HG03135 (cell line): ENCODE results near the gene RCCD1.

Source experiments
- ATAC-seq: cut with Tn5 transposase; IDR thresholded peaks from one replicate; pipeline ENCODE4 v1.9.1; 2021; ENCODE audit warnings: mild to moderate bottlenecking, moderate library complexity; ENCODE audit not compliant: unreplicated experiment

The RCCD1 gene

DNA sequence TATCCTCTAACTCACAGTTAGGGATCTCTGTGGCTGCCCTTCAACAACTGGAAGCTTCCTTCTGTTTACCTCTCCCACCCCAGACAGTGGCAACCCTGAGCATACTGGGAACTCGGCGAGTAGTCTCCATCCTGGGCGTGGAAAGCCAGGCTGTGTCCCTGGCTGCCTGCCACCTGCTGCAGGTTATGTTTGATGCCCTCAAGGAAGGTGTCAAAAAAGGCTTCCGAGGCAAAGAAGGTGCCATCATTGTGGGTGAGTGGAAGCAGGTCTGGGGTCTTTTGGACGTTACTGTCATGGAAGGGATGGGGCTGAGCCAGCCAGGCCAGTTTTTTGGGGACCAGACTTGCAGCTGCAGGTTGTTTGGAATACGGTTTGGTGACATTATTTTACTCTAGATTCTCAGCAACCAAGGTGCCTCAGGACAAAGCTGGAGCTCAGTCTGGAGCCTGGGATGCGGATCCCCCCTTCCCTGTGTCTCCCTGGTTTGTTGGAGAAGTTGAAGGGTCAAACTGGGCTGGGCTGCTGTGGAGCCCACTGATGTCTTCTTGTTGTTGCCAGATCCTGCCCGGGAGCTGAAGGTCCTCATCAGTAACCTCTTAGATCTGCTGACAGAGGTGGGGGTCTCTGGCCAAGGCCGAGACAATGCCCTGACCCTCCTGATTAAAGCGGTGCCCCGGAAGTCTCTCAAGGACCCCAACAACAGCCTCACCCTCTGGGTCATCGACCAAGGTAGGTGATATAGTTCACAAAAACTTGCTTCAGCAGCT, 12.1 kb upstream of the RCCD1 start:
- no peak for ATAC-seq

DNA sequence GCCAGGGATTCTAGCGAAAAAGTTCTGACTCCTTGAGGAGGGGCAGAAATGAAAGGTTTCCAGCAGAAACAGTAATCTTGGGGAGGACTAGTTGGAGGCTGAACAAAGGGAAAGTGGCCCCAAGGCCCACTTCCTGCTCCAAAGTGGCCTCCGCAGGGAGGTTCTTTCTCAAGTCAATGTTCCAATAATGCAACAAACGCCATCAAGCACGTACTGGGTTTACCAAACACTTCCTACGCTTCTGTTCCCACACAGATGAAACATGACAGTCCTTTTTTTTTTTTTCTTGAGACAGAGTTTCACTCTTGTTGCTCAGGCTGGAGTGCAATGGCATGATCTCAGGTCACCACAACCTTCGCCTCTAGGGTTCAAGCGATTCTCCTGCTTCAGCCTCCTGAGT, 9.6 kb upstream of the RCCD1 start:
- no peak for ATAC-seq

DNA sequence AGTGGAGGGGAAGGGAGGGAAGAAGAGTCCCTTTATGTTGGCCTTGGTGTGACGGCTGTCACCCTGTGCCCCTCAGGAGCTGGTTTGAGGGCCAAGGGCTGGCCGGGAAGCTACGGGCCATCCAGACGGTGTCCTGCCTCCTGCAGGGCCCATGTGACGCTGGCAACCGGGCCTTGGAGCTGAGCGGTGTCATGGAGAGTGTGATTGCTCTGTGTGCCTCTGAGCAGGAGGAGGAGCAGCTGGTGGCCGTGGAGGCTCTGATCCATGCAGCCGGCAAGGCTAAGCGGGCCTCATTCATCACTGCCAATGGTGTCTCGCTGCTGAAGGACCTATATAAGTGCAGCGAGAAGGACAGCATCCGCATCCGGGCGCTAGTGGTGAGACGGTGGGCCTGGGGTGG, 8.1 kb upstream of the RCCD1 start:
- ATAC-seq: no peak

DNA sequence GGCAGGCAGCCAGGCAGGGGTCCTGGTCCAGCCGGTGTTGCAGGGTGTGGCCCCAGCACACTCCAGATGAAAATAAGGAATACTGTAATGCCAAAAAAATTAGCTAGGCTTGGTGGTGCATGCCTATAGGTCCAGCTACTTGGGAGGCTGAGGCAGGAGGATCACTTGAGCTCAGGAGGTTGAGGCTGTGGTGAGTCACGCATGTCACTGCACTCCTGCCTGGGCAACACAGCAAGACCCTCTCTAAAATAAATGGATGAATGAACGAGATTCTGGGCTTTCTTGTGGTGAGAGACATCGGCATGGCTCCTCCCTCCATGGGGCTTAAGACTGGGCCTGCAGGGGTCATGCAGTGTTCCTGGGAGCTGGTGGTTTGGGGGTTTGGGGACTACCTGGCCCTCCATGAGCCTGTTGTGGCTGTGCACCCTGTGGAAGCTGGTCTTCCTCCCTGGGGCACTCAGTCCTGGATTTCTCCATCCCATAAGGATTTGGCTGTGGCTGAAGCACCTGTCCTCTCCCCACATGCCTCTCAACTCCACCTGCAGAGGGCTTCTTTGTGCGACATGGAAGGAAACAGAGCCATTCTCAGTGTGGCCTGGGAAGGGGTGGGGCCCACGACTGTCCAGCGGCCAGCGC, 7.6 kb upstream of the RCCD1 start:
- no peak for ATAC-seq

DNA sequence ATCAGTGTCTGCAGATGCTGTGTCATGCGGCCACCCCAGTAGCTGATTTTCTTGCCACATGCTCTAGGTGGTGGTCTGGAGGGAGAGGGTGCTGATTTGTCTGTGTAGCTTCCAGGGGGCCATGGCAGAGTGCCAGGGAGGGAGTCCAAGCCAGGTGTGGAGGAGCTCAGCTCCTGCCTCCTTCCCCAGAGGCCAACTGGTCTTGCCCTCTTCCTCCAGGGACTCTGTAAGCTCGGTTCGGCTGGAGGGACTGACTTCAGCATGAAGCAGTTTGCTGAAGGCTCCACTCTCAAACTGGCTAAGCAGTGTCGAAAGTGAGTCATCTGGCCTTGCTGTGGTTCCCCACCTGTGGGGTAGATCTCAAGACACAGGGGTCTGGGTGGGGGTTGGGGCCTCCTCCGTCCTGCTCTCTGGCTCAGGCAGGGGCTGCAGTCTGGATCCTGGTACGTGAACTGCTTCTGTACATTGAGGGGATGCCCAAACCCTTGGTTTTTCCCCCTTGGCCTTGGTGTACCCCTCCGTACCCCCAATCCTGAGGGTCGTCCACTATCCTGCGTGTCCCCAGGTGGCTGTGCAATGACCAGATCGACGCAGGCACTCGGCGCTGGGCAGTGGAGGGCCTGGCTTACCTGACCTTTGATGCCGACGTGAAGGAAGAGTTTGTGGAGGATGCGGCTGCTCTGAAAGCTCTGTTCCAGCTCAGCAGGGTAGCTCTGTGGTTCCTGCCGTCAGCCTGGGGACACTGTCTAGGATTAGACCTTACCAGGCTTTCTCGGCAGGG, 6.9 kb upstream of the RCCD1 start:
- ATAC-seq: no peak

DNA sequence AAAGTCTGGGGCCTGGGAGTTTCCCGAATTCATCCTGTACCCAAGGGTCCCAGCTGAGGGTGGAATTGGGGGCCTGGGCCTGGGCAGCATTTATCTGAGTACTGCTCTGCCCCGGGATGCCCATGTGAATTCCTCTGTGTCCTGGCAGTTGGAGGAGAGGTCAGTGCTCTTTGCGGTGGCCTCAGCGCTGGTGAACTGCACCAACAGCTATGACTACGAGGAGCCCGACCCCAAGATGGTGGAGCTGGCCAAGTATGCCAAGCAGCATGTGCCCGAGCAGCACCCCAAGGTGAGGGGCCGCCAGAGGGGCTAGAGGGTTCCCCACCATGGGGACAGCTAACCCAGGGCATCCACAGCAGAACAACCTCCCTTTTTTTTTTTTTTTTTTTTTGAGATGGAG, 6.2 kb upstream of the RCCD1 start:
- ATAC-seq: no peak

DNA sequence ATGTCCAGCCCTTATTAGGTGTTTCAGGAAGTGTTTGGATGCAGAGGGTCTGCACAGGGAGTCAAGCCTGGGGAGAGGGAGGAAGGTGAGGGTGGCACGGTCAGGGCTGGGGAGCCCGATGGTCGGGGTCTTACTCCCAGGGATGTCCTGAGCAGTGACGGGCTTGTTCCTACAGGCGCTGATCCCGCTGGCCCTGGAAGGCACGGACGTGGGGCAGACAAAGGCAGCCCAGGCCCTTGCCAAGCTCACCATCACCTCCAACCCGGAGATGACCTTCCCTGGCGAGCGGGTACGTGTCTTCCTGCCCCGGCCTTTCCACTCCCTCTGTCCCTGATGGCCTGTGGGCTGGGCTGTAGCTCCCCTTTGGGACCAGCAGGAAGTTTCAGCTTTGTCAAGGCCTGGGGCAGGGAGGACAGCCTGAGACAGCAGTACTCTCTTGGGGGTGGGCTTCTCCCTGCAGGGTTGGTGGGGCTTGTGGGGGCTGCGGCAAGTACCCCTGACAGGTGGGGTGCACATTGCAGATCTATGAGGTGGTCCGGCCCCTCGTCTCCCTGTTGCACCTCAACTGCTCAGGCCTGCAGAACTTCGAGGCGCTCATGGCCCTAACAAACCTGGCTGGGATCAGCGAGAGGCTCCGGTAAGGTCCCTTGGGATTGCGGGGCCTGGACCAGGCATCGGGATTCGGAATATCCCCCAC, 4.6 kb upstream of the RCCD1 start:
- ATAC-seq: no peak

DNA sequence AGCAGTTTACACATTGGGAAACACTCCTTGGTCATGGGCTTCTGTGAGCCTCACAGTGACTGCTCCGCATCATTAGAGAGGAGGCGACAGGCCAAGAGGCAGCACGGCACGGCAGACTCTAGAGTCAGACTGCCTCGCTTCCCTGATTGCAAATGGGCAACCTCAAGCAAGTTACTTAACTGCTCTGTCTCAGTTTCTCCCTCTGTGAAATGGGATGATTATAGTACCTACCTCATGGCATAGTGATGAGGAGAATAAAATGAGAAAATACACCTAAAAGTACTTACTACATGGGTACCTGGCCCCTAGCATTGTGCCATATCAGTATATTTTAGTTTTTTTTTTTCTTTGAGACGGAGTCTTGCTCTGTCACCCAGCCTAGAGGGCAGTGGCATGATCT, 4.0 kb upstream of the RCCD1 start:
- ATAC-seq: no peak

DNA sequence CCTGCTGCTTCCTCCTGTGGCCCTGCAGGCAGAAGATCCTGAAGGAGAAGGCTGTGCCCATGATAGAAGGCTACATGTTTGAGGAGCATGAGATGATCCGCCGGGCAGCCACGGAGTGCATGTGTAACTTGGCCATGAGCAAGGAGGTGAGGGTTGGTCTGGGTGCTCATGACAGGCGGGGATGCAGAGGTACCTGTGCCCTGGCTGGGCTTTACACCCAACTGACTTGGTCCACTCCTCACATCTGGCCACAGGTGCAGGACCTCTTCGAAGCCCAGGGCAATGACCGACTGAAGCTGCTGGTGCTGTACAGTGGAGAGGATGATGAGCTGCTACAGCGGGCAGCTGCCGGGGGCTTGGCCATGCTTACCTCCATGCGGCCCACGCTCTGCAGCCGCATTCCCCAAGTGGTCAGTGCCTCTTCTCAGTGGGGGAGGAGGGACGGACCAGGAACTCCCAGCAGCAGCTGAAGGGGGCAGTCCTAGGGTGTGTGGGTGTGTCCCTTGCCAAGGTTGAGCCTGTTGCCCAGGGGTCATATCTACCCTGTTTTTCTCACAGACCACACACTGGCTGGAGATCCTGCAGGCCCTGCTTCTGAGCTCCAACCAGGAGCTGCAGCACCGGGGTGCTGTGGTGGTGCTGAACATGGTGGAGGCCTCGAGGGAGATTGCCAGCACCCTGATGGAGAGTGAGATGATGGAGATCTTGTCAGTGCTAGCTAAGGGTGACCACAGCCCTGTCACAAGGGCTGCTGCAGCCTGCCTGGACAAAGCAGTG, 1.6 kb upstream of the RCCD1 start:
- no peak for ATAC-seq

DNA sequence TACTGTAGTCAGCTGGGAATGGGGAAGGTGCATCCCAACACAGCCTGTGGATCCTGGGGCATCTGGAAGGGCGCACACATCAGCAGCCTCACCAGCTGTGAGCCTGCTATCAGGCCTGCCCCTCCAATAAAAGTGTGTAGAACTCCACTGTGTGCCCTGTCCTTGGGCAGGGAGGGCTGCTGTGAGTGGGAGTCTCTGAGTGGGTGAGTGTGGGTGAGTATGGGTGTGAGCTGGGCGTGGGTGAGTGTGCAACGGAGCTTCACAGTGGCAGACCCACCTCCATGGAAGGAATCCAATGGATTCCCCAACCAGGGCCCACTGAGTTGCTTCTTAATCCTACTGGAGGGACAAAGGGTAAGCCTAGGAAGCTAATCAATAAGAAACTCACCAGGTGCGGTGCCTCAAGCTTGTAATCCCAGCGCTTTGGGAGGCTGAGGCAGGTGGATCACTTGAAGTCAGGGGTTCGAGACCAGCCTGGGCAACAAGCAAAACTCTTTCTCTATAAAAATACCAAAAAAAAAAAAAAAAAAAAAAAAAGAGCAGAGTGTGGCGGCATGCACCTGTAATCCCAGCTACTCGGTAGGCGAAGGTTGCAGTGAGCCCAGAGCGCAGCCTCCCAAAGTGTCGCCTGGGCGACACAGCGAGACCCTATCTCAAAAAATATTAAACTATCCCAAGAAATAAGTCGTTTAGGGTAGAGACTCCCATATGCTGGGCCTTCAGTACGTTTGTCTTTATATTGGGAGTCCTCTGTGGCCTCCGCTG, 555 bp upstream of the RCCD1 start:
- ATAC-seq: no peak

DNA sequence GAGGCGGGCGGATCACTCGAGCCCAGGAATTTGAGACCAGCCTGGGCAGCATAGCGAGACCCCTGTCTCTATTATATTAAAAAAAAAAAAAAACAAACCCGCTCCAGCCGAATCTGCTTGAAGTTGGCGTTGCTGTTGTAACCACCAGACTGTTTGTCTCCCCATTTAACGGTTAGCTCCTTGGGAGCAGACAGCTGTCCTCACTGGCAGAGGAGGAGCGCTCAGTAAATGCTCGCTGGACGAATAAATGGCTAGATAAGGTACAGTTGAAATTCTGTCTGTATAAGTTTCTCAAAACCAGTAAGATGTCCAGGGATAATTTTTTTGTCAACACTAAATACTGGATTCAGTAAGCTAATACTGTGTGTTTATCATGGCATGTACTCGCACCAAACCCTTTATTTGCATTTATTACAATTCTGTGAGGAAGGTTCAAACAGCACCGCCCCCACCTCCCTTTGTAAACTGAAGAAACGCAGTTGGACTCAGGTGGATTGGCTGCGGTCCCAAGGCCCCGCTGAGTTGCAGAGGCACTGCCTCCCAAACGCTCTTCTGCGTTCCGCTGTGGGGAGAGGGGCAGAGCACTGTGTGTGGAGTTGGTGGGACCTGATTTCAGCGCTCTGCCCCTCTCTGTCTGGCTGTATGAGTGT, 1.1 kb downstream of the RCCD1 start:
- no peak for ATAC-seq

DNA sequence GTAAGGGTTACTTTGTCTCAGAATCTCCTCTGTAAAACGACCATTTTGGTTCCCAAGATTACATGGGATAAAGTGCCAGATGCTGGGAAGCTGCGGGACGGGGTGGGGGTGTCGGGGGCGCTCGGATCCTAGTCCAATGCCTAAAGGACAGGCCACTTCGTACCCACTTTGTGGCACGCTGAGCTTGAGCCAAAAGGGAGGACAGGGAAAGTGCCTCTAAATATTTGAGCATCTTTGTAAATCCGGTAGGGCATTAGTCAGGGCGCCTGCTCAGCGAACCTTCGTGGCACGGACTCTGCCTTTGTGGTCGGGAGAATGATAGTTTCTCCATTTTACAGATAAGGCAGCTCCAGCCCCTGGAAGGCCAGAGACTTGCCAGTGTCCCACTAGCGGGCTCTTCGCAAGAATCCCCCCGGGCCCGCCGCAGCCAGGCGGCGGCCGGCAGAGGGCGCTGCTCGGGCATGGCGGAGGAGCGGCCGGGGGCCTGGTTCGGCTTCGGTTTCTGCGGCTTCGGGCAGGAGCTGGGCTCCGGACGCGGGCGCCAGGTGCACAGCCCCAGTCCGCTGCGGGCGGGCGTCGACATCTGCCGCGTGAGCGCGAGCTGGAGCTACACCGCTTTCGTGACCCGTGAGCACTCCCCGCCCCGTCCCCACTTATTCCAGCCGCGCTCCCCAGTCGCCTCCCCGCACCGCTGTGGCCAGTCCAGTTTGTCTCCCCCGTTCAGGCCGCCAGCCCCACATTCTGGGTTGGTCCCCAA, 1.8 kb downstream of the RCCD1 start:
- no peak for ATAC-seq

DNA sequence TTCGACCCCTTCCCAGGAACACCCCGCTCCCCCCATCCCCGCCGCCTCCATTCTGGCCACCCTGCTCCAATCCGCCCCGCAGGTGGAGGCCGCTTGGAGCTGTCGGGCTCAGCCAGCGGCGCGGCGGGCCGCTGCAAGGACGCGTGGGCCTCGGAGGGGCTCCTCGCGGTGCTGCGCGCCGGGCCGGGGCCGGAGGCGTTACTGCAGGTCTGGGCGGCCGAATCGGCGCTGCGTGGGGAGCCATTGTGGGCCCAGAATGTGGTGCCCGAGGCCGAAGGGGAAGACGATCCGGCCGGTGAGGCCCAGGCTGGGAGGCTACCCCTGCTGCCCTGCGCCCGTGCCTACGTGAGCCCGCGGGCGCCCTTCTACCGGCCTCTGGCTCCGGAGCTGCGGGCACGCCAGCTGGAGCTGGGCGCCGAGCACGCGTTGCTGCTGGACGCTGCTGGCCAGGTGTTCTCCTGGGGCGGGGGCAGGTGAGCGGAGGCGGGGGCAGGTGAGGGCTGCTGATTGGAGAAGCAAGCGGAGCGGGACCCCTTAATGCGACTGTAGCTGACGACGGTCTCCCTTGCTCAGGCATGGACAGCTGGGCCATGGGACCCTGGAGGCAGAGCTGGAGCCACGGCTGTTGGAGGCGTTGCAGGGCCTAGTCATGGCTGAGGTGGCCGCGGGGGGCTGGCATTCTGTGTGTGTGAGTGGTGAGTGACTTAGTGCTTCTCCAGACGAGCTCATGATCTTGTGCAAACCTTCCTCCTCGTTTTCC, 2.5 kb downstream of the RCCD1 start:
- ATAC-seq: no peak

DNA sequence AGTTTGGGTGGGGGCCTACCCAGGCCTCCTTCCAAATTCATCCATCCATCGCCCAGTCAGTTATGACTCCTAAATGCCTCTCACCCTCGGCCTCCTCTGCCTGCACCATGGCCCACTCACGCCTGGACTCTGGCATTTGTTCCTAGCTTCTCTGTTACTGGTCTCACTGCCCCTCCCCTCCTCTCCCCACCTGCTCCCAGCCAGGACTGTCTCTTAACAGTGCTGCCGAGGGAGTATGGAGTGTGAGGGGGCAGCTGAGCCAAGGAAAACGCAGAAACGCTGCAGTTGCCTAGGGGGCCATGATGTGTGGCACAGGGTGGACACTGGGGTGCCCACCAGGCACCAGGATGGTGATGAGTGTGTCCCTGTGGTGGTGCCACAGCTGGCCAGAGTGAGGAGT, 3.1 kb downstream of the RCCD1 start:
- ATAC-seq: no peak

DNA sequence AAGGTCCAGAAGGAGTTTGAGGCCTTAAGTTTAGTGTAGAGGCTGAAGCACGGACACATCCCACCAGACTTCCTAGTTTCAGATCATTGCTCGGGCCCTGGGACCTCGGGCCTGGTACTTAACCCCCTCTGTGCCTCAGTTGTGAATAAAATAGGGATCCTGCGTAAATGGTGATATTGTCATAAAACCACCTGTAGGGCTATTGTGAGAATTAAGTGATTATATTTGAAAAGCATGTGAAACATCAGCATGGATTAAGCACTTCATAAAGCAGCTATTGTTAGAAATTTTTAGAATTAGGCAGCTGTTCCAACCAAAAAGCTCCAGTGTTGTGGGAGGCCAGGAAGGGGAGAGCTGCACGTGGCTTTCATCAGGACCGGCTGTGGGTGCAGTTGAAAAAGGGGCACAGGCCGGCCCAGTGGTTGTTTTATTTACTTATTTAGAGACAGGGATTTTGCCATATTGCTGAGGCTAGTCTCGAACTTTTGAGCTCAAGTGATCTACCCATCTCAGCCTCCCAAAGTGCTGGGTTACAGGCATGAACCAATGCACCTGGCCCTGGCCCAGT, 4.4 kb downstream of the RCCD1 start:
- no peak for ATAC-seq

DNA sequence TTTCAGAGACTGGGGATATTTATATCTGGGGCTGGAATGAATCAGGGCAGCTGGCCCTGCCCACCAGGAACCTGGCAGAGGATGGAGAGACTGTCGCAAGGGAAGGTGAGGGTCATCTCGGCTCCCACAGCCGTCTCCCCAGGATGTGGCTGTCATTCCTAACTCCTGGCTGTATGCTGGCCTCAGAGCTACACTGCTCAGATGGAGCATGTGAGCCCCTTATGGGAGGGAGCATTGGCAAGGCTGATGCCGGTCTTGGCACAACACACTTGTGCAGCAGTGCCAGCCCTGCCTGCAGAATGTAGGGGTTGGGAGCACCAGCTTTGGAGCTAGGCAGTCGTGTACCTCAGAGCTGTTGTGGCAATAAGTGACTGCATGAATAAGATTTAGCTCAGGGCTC, 5.2 kb downstream of the RCCD1 start:
- no peak for ATAC-seq

DNA sequence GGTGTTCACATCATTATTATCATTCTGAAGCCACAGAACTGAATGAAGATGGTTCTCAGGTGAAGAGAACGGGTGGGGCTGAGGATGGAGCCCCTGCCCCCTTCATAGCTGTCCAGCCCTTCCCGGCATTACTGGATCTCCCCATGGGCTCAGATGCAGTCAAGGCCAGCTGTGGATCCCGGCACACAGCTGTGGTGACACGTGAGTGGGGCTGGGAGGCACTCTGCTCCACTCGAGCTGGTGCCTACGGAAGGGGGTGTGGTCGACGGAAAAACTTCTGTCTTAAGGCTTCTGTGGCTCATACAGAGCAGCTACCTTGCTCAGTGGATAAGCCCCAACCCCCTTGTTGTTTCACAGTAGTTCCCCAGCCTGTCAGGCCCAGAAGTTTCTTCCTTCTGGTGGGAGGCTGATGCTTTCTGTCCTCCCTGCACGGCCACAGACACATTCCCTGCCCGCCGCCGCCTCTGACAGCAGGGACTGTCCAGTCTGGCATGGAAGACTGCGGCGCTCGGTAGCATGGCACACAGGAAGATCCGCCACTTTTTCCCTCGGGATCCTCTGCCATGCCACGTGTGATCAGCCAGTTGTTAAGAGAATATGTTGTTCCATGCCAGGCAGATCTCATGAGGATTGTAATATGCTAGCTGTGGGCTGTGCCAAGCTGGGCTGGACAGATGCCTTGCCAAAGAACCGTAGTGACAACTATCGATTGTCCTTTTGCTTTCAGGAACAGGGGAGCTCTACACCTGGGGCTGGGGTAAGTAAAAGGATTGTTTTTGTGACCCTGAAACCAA, 5.8 kb downstream of the RCCD1 start:
- no peak for ATAC-seq
